Fibroblast of skin of right biceps (primary cell): ENCODE results near the gene OR51S1.
"Not testable (repeated sequence)": the region's sequence is repeated elsewhere in the genome, so short reads cannot be mapped to it uniquely, and the experiment has no call there.

Experiments used
- DNase-seq: peaks from one replicate; pipeline ENCODE4 v3.0.0-alpha.2; 2013

OR51S1 gene

GRCh38 chr11:4848908-4849532, at the start of gene OR51S1:
TSS of gene OR51S1 (minus strand) at chr11:4849208. CDS start at chr11:4849208, 0 bp downstream.
- no peak for DNase-seq

GRCh38 chr11:4891996-4892640, 43.1 kb upstream of the OR51S1 start:
- peak; percentile 91 for DNase-seq

GRCh38 chr11:4890279-4890678, 41.3 kb upstream of the OR51S1 start:
- DNase-seq, result no peak

GRCh38 chr11:4887591-4887990, 38.6 kb upstream of the OR51S1 start:
- no peak for DNase-seq

GRCh38 chr11:4886186-4886585, 37.2 kb upstream of the OR51S1 start:
- DNase-seq, result no peak

GRCh38 chr11:4884361-4884760, 35.4 kb upstream of the OR51S1 start:
- DNase-seq, result no peak

GRCh38 chr11:4882543-4882942, 33.5 kb upstream of the OR51S1 start:
- no peak for DNase-seq

- DNase-seq, result peak; percentile 72
Observed at GRCh38 chr11:4881860-4882500, 33.0 kb upstream of the OR51S1 start, which contains the start of gene OR51T1. TSS of gene OR51T1 (plus strand) at chr11:4881900. CDS start at chr11:4881900, 0 bp downstream.

- DNase-seq, result no peak
Observed at GRCh38 chr11:4881188-4881587, 32.2 kb upstream of the OR51S1 start.

GRCh38 chr11:4865855-4866254, 16.8 kb upstream of the OR51S1 start:
- peak; percentile 18 for DNase-seq

GRCh38 chr11:4863876-4864275, 14.9 kb upstream of the OR51S1 start:
- DNase-seq, result no peak

GRCh38 chr11:4862447-4863236, 13.6 kb upstream of the OR51S1 start:
- no peak for DNase-seq

- not testable (repeated sequence) for DNase-seq
Observed at GRCh38 chr11:4854286-4854685, 5.3 kb upstream of the OR51S1 start.

GRCh38 chr11:4851033-4851432, 2.0 kb upstream of the OR51S1 start:
- DNase-seq, result no peak

GRCh38 chr11:4839851-4840549, 9.0 kb downstream of the OR51S1 start:
- no peak for DNase-seq

- no peak for DNase-seq
Observed at GRCh38 chr11:4830909-4831308, 18.1 kb downstream of the OR51S1 start.

- no peak for DNase-seq
Observed at GRCh38 chr11:4830346-4830745, 18.7 kb downstream of the OR51S1 start.

GRCh38 chr11:4826425-4826824, 22.6 kb downstream of the OR51S1 start:
- DNase-seq, result peak; percentile 17

GRCh38 chr11:4825132-4825531, 23.9 kb downstream of the OR51S1 start:
- DNase-seq, result no peak

- no peak for DNase-seq
Observed at GRCh38 chr11:4821021-4821420, 28.0 kb downstream of the OR51S1 start, which contains the start of gene OR51F2. TSS of gene OR51F2 (plus strand) at chr11:4821321. CDS start at chr11:4821422, 101 bp downstream.

- DNase-seq, result no peak
Observed at GRCh38 chr11:4809246-4809645, 39.8 kb downstream of the OR51S1 start.

- no peak for DNase-seq
Observed at GRCh38 chr11:4808476-4808875, 40.5 kb downstream of the OR51S1 start.

- DNase-seq, result no peak
Observed at GRCh38 chr11:4804280-4804679, 44.7 kb downstream of the OR51S1 start, which contains the start of gene OR52R1. TSS of gene OR52R1 (minus strand) at chr11:4804380. CDS start at chr11:4804380, 0 bp downstream.
